ENCODE measurements around the gene SMIM27.
"Not testable (repeated sequence)": the region's sequence is repeated elsewhere in the genome, so short reads cannot be mapped to it uniquely, and the experiment has no call there.

The SMIM27 gene

GRCh38 chr9:32543047-32543446, 9.1 kb upstream of the SMIM27 start:
- H3K9me3 ChIP-seq (ENCODE audit: control insufficient read depth, insufficient read depth, low read length), result no peaks in the 10 kb centered on the region
- peaks cover 19% of the 10 kb centered on the region; the same call in 1 of the 2 replicates for H3K36me3 ChIP-seq (ENCODE audit: insufficient read depth, low read length)
- H3K9ac ChIP-seq (ENCODE audit: low read depth, low read length), result no peak overlapping the region
- H3K4me1 ChIP-seq (ENCODE audit: insufficient read depth, low read length), result no peaks in the 10 kb centered on the region

- peaks cover 16% of the 10 kb centered on the region; the same call in 1 of the 2 replicates for H3K36me3 ChIP-seq (ENCODE audit: insufficient read depth, low read length)
- no peaks in the 10 kb centered on the region for H3K4me1 ChIP-seq (ENCODE audit: insufficient read depth, low read length)
- no peak overlapping the region for H3K9ac ChIP-seq (ENCODE audit: low read depth, low read length)
- no peaks in the 10 kb centered on the region for H3K9me3 ChIP-seq (ENCODE audit: control insufficient read depth, insufficient read depth, low read length)
These were observed 6.2 kb upstream of the SMIM27 start for GRCh38 chr9:32545884-32546283.

- not testable (repeated sequence) for H3K4me1 ChIP-seq (ENCODE audit: insufficient read depth, low read length); H3K9me3 ChIP-seq (ENCODE audit: control insufficient read depth, insufficient read depth, low read length); H3K36me3 ChIP-seq (ENCODE audit: insufficient read depth, low read length)
These were observed 3.9 kb upstream of the SMIM27 start for GRCh38 chr9:32548213-32548612.

DNA sequence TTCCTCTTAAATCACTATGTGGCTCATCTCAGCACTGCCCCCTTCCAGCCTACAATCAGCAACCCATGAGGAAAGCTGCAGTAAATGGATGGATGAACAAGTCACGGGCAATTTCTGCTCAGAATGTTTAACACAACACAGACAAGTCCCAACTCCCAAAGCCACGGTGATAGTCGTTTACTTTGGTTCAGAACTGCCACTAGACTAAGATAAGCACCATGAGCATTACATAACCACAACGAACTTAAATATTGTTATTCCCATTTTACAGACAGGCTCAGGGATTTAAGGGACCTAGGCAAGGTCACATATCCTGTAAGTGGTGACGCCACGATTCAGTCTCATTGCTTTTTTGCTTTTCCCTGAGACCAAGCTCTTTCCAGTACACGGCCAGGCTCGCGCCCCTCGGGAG, 2.0 kb upstream of the SMIM27 start:
- H3K9ac ChIP-seq (ENCODE audit: low read depth, low read length), result peak overlapping the region; percentile 80
- H3K9me3 ChIP-seq (ENCODE audit: control insufficient read depth, insufficient read depth, low read length), result no peaks in the 10 kb centered on the region
- H3K36me3 ChIP-seq (ENCODE audit: insufficient read depth, low read length), result no peaks in the 10 kb centered on the region
- no peaks in the 10 kb centered on the region for H3K4me1 ChIP-seq (ENCODE audit: insufficient read depth, low read length)

More at GRCh38 chr9:32548213-32548612, 3.9 kb upstream of the SMIM27 start:
- not testable (repeated sequence) for H3K9ac ChIP-seq (ENCODE audit: low read depth, low read length)

DNA sequence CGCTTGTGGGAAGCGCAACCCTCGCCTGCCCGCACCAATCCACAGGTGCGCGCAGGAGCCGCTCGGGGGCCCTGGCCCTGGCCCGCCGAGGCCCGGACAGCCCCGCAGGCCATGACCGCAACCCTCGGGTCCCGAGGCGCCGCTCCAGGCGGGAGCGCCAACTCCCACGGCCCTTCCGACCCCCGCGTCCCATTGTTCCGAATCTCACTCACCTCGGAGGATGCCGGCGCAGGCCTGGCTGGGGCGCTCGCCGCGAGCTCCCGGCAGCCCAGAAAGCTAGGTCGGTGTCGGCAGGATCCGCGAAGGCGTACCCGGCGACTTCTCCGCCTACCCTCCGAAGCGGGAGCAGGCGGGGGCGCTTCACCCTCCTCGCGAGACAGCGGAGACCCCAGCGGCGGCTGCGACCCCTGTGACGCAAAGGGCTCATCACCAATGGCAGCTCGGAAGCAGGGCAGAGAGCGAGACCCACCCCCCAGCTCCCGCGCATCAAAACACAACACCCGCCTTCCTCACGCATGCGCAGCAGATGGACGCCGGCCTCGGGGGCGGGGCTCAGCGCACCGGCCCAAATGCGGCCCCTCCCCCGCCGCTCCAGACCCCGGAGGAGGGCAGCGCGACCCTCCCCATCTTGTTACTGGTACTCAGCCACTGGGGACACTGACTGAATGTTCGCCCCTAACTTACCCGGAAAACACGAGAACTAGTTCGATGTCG, 1.4 kb upstream of the SMIM27 start:
- no peaks in the 10 kb centered on the region for H3K36me3 ChIP-seq (ENCODE audit: insufficient read depth, low read length)
- no peaks in the 10 kb centered on the region for H3K9me3 ChIP-seq (ENCODE audit: control insufficient read depth, insufficient read depth, low read length)
- peak overlapping the region; percentile 97 for H3K9ac ChIP-seq (ENCODE audit: low read depth, low read length)
- no peaks in the 10 kb centered on the region for H3K4me1 ChIP-seq (ENCODE audit: insufficient read depth, low read length)

- H3K4me1 ChIP-seq (ENCODE audit: insufficient read depth, low read length), result no peaks in the 10 kb centered on the region
- peak overlapping the region; percentile 97 for H3K9ac ChIP-seq (ENCODE audit: low read depth, low read length)
- no peaks in the 10 kb centered on the region for H3K9me3 ChIP-seq (ENCODE audit: control insufficient read depth, insufficient read depth, low read length)
- no peaks in the 10 kb centered on the region for H3K36me3 ChIP-seq (ENCODE audit: insufficient read depth, low read length)
These were observed 663 bp upstream of the SMIM27 start for GRCh38 chr9:32551276-32552051.

DNA sequence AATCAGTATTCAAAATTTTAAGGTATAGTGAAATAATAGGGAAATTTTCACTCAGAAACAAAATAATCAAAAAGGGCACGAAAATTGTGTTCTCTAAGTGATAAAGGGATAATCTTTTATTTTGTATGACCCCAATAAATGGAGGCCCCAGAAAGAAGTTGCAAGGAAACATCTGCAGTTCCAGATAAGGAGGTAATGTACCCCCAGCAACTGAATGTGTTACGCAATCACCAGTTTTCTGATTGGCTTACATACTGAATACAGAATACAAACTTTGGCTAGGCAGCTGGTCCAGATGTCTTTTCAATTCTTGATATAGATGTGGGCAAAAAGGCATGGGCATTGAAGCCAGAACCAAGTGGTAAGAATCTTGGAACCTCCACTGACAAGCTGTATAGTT, 2.0 kb downstream of the SMIM27 start:
- Histone ChIP-seq H3K4me1 (ENCODE audit: insufficient read depth, low read length) (no peaks in the 10 kb centered on the region), H3K9ac (ENCODE audit: low read depth, low read length) (no peak overlapping the region), H3K9me3 (ENCODE audit: control insufficient read depth, insufficient read depth, low read length) (no peaks in the 10 kb centered on the region), H3K36me3 (ENCODE audit: insufficient read depth, low read length) (no peaks in the 10 kb centered on the region)

DNA sequence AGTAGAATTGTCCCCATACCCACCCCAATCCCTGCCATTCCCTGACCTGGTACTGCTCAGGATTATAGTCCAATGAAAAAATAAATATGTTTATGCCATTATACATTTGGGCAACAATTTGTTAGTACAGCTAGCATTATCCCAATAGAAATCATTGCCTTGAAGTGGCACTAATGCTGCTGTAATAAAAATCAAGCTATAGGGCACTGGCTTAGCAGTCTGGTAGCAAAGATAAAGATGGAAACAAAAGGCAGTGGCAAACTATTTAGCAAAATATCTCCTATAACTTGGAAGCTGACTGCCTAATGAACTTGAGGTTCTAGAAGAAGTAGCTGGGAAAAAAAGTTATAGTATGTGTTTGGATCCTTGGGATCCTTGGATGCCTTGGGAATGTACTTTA, 2.5 kb downstream of the SMIM27 start:
- H3K36me3 ChIP-seq (ENCODE audit: insufficient read depth, low read length), result no peaks in the 10 kb centered on the region
- H3K4me1 ChIP-seq (ENCODE audit: insufficient read depth, low read length), result no peaks in the 10 kb centered on the region
- no peak overlapping the region for H3K9ac ChIP-seq (ENCODE audit: low read depth, low read length)
- no peaks in the 10 kb centered on the region for H3K9me3 ChIP-seq (ENCODE audit: control insufficient read depth, insufficient read depth, low read length)

GRCh38 chr9:32558408-32558934, 6.3 kb downstream of the SMIM27 start:
- Histone ChIP-seq H3K4me1 (ENCODE audit: insufficient read depth, low read length) (no peaks in the 10 kb centered on the region), H3K36me3 (ENCODE audit: insufficient read depth, low read length) (no peaks in the 10 kb centered on the region), H3K9ac (ENCODE audit: low read depth, low read length) (no peak overlapping the region), H3K9me3 (ENCODE audit: control insufficient read depth, insufficient read depth, low read length) (no peaks in the 10 kb centered on the region)

GRCh38 chr9:32565967-32566366, 13.8 kb downstream of the SMIM27 start:
- Histone ChIP-seq H3K36me3 (ENCODE audit: insufficient read depth, low read length) (peaks cover 3% of the 10 kb centered on the region; the same call in 1 of the 2 replicates), H3K9ac (ENCODE audit: low read depth, low read length) (no peak overlapping the region), H3K4me1 (ENCODE audit: insufficient read depth, low read length) (no peaks in the 10 kb centered on the region), H3K9me3 (ENCODE audit: control insufficient read depth, insufficient read depth, low read length) (no peaks in the 10 kb centered on the region)

DNA sequence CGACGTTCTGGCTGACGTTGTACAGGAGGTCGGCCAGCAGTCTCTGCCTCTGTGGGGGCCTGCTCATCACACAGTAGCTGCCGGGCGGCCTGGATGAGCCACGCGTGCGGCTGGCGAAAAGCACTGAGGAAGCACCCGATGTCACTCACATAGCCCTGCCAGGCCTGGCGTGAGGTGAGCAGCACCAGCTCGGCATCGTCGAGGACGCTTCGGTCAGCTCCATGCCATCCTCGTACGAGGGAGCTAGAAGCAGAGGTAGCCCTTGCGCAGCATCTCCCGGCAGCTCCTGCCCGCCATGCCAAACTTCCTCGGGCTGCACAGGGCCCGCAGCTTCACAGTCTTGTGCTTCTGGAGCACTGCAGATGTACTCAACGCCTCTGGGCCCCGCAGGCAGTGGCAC, 14.6 kb downstream of the SMIM27 start:
- H3K4me1 ChIP-seq (ENCODE audit: insufficient read depth, low read length), result 0 out of 2 replicates have a peak, but pooled peaks cover 6% of the 10 kb centered on the region
- H3K36me3 ChIP-seq (ENCODE audit: insufficient read depth, low read length), result peaks cover 3% of the 10 kb centered on the region; the same call in 1 of the 2 replicates
- H3K9ac ChIP-seq (ENCODE audit: low read depth, low read length), result no peak overlapping the region
- H3K9me3 ChIP-seq (ENCODE audit: control insufficient read depth, insufficient read depth, low read length), result no peaks in the 10 kb centered on the region

DNA sequence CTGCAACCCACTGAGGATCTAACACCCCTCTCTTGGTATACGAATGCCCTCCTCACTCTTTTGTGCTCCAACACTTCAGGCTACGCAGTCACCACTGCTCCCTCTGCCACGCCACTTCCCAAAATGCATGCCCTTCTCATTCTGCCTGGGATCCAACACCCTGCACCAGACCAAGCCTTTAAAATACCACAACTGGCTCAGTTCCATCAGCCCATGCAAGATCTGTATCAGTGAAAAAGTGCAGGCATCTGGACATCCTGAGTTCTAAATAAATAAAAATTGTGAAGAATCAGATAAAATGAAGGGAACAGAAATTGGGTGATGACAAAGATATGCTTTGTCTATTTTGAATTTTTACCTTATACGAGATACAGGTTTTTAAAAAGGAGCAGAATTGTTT, 18.1 kb downstream of the SMIM27 start:
- H3K4me1 ChIP-seq (ENCODE audit: insufficient read depth, low read length), result 0 out of 2 replicates have a peak, but pooled peaks cover 8% of the 10 kb centered on the region
- H3K9me3 ChIP-seq (ENCODE audit: control insufficient read depth, insufficient read depth, low read length), result no peaks in the 10 kb centered on the region
- H3K9ac ChIP-seq (ENCODE audit: low read depth, low read length), result no peak overlapping the region
- peaks cover 3% of the 10 kb centered on the region; the same call in 1 of the 2 replicates for H3K36me3 ChIP-seq (ENCODE audit: insufficient read depth, low read length)

DNA sequence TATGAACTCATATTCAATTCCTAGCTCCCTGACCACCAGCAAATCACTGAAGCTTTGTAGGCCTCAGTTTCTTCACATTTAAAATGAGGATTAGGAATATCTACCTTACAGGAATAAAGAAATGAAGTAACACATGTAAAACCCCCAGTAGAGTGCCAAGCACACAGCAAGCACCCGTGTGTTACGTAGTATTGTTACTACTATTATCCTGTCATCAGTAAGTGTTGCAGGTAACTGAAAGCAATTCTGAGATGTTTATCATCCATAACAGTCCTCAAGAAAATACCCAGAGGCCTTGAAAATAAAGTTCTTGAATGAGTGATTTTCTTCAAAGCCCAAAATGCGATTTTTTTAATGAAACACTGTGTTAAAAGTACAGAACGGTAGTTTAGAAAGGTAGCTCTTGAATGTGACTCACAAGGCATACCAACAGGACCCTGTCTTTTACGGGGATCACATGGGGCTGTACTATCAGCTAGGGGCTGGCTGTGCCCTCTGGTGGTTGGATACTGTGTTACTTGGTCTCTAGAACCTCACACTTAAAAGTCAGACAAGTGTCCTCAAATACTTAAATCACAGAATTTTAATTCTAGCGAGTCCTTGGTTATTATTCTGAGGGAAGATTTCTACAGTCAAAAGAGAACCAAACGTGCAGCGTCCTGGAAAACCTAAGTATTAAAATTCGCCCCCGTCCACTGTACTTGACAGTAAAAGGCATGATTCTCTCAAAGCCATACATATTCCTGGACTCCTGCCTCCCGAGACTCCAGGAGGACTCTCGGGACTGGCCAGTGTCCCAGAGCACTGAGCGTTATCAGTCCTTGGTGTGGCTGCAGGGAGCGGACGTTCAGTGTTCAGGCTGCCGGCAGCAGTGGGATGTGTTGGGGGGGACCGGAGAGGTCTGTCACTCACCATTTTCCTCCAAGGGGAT, 20.1 kb downstream of the SMIM27 start:
- Histone ChIP-seq H3K4me1 (ENCODE audit: insufficient read depth, low read length) (0 out of 2 replicates have a peak, but pooled peaks cover 8% of the 10 kb centered on the region), H3K36me3 (ENCODE audit: insufficient read depth, low read length) (peaks cover 3% of the 10 kb centered on the region; the same call in 1 of the 2 replicates), H3K9me3 (ENCODE audit: control insufficient read depth, insufficient read depth, low read length) (no peaks in the 10 kb centered on the region), H3K9ac (ENCODE audit: low read depth, low read length) (peak overlapping the region; percentile 83)
